HEK293 (cell line): ENCODE data around the gene PFDN5.
A peak's percentile ranks its signal among the peaks of the same experiment; 100 is the strongest.

Experiments
- CTCF ChIA-PET: fragments of 350-600 bp; formaldehyde crosslinking; extraction: SDS; loops from one replicate; lab custom pipeline; 2021; ENCODE audit warnings: antibody characterized with exemption; lab: Yijun Ruan, JAX
- POLR2A ChIA-PET: fragments of 300-600 bp; formaldehyde crosslinking; extraction: SDS; loops from one replicate; lab custom pipeline; 2020; ENCODE audit warnings: antibody characterized with exemption, inconsistent platforms; lab: Yijun Ruan, JAX
- H3K27ac ChIP-seq: fragments of 200-500 bp; sonication (Bioruptor generic); 2 replicates; pipeline ENCODE4 v1.5.1; 2014; ENCODE audit warnings: low read depth, low read length, control low read depth, inconsistent platforms; ENCODE audit errors: extremely low read depth
- H3K36me3 ChIP-seq, 2 experiments: fragments of 200-500 bp in 1 of 2; sonication (Bioruptor generic) in 1 of 2; 1 replicate in 1 of 2; 2 replicates in 1 of 2; pipeline ENCODE4 v1.5.1; 2014 to 2017; ENCODE audit warnings: inconsistent platforms in 2 of 2, low read length in 2 of 2; ENCODE audit not compliant: control insufficient read depth in 2 of 2, insufficient read depth in 1 of 2
- H3K4me1 ChIP-seq: fragments of 200-500 bp; sonication (Bioruptor generic); 2 replicates; pipeline ENCODE4 v1.5.1; 2014; ENCODE audit warnings: mild to moderate bottlenecking, low read length, inconsistent platforms; ENCODE audit not compliant: control insufficient read depth, insufficient read depth
- H3K4me3 ChIP-seq: 2 replicates; pipeline ENCODE4 v1.5.1; 2011; ENCODE audit warnings: low read depth, mild to moderate bottlenecking, control low read depth, low read length, moderate library complexity
- H3K9me3 ChIP-seq: fragments of 200-500 bp; sonication (Bioruptor generic); 2 replicates; pipeline ENCODE4 v1.5.1; 2014; ENCODE audit warnings: low read depth, low read length, inconsistent platforms; ENCODE audit not compliant: control insufficient read depth, insufficient read depth
- GFI1B ChIP-seq: fragments of 450-650 bp; formaldehyde crosslinking; IDR thresholded peaks from 2 replicates; pipeline ENCODE4 v1.5.1; 2016; ENCODE audit warnings: missing biosample characterization, missing genetic modification characterization
- HIC1 ChIP-seq: fragments of 450-650 bp; formaldehyde crosslinking; IDR thresholded peaks from 2 replicates; pipeline ENCODE4 v1.5.1; 2016; ENCODE audit warnings: missing biosample characterization, missing genetic modification characterization
- MYNN ChIP-seq: fragments of 450-650 bp; formaldehyde crosslinking; IDR thresholded peaks from 2 replicates; pipeline ENCODE4 v1.5.1; 2016; ENCODE audit warnings: missing biosample characterization, missing genetic modification characterization, borderline replicate concordance
- PRDM1 ChIP-seq: fragments of 450-650 bp; formaldehyde crosslinking; IDR thresholded peaks from 2 replicates; pipeline ENCODE4; 2016; ENCODE audit warnings: missing biosample characterization, missing genetic modification characterization
- SETDB1 ChIP-seq: IDR thresholded peaks from one replicate; pipeline ENCODE4 v1.6.1; 2017; ENCODE audit warnings: mild to moderate bottlenecking, low read length, moderate library complexity, mixed read lengths; ENCODE audit not compliant: insufficient read length
- SP2 ChIP-seq: fragments of 450-650 bp; formaldehyde crosslinking; IDR thresholded peaks from 2 replicates; pipeline ENCODE4 v1.5.1; 2016; ENCODE audit warnings: missing biosample characterization, missing genetic modification characterization
- SP7 ChIP-seq: fragments of 450-650 bp; formaldehyde crosslinking; IDR thresholded peaks from 2 replicates; pipeline ENCODE4 v1.5.1; 2016; ENCODE audit warnings: missing biosample characterization, missing genetic modification characterization
- ZBTB11 ChIP-seq: fragments of 450-650 bp; formaldehyde crosslinking; conservative IDR thresholded peaks from 2 replicates; pipeline ENCODE4 v1.5.1; 2016; ENCODE audit warnings: low read depth, missing biosample characterization, missing genetic modification characterization
- ZEB2 ChIP-seq: fragments of 450-650 bp; formaldehyde crosslinking; IDR thresholded peaks from 2 replicates; pipeline ENCODE4 v1.5.1; 2016; ENCODE audit warnings: missing biosample characterization, missing genetic modification characterization
- ZIC2 ChIP-seq: fragments of 450-650 bp; formaldehyde crosslinking; IDR thresholded peaks from 2 replicates; pipeline ENCODE4 v1.5.1; 2016; ENCODE audit warnings: missing biosample characterization, missing genetic modification characterization
- ZNF10 ChIP-seq: fragments of 450-650 bp; formaldehyde crosslinking; IDR thresholded peaks from 2 replicates; pipeline ENCODE4 v1.5.1; 2017; ENCODE audit warnings: missing biosample characterization, missing genetic modification characterization
- ZNF175 ChIP-seq: fragments of 450-650 bp; formaldehyde crosslinking; IDR thresholded peaks from 2 replicates; pipeline ENCODE4 v1.5.1; 2016; ENCODE audit warnings: missing biosample characterization, missing genetic modification characterization
- ZNF449 ChIP-seq: fragments of 450-650 bp; formaldehyde crosslinking; IDR thresholded peaks from 2 replicates; pipeline ENCODE4 v1.5.1; 2017; ENCODE audit warnings: missing biosample characterization, mild to moderate bottlenecking, missing genetic modification characterization, moderate library complexity
- ZNF544 ChIP-seq: fragments of 450-650 bp; formaldehyde crosslinking; IDR thresholded peaks from 2 replicates; pipeline ENCODE4 v1.5.0; 2017; ENCODE audit warnings: missing biosample characterization, missing genetic modification characterization
- ZNF558 ChIP-seq: fragments of 450-650 bp; formaldehyde crosslinking; IDR thresholded peaks from 2 replicates; pipeline ENCODE4 v1.5.1; 2016; ENCODE audit warnings: missing biosample characterization, missing genetic modification characterization
- ZNF623 ChIP-seq: fragments of 450-650 bp; formaldehyde crosslinking; IDR thresholded peaks from 2 replicates; pipeline ENCODE4 v1.5.1; 2016; ENCODE audit warnings: missing biosample characterization, missing genetic modification characterization
- ZNF626 ChIP-seq: fragments of 450-650 bp; sonication (Bioruptor Pico); formaldehyde crosslinking; IDR thresholded peaks from 2 replicates; pipeline ENCODE4 v1.5.1; 2018; ENCODE audit warnings: missing biosample characterization, missing genetic modification characterization, inconsistent platforms
- ZNF654 ChIP-seq: fragments of 450-650 bp; formaldehyde crosslinking; IDR thresholded peaks from 2 replicates; pipeline ENCODE4 v1.5.1; 2016; ENCODE audit warnings: low read depth, missing biosample characterization, missing genetic modification characterization
- ZNF664 ChIP-seq: fragments of 450-650 bp; formaldehyde crosslinking; IDR thresholded peaks from 2 replicates; pipeline ENCODE4 v1.5.1; 2016; ENCODE audit warnings: missing biosample characterization, missing genetic modification characterization
- ZNF707 ChIP-seq: fragments of 450-650 bp; formaldehyde crosslinking; IDR thresholded peaks from 2 replicates; pipeline ENCODE4 v1.5.1; 2016; ENCODE audit warnings: missing biosample characterization, missing genetic modification characterization
- ZNF785 ChIP-seq: fragments of 450-650 bp; formaldehyde crosslinking; IDR thresholded peaks from 2 replicates; pipeline ENCODE4 v1.5.1; 2016; ENCODE audit warnings: missing biosample characterization, missing genetic modification characterization

The PFDN5 gene

GRCh38 chr12:53333289-53333688, 37.9 kb downstream of the PFDN5 start:
- no peaks in the 10 kb centered on the region for H3K4me1 ChIP-seq
- ChIA-PET POLR2A (interaction anchor here (0.6 to 2.4 kb wide), 2 partner anchors 12 to 85 kb away, joined by 7 read pairs; partner anchors contain the start of gene AAAS), CTCF (interaction anchor here (0.6 to 12.7 kb wide), 3 partner anchors 10 to 175 kb away, joined by 3 to 156 read pairs (median 3); no protein-coding TSS in a partner anchor)
- H3K9me3 ChIP-seq, result no peaks in the 10 kb centered on the region
- TF ChIP-seq ZNF785 (tag by site-specific recombination) (no peak), PRDM1 (tag by site-specific recombination) (0 out of 2 replicates have a peak, but pooled peaks have one; percentile 6)
- no peak overlapping the region for H3K4me3 ChIP-seq
- no peaks in the 10 kb centered on the region for H3K36me3 ChIP-seq
- no peak overlapping the region for H3K27ac ChIP-seq

GRCh38 chr12:53333845-53334244, 38.5 kb downstream of the PFDN5 start:
- ChIA-PET CTCF (interaction anchor here (0.6 to 0.8 kb wide), 3 partner anchors 14 to 174 kb away, joined by 3 read pairs; no protein-coding TSS in a partner anchor), POLR2A (interaction anchor here (2.4 kb wide), 1 partner anchor 13 kb away, joined by 7 read pairs; the partner anchor contains the start of gene AAAS)
- no peaks in the 10 kb centered on the region for H3K36me3 ChIP-seq
- no peak for TF ChIP-seq ZNF449
- 0 out of 2 replicates have a peak, but pooled peaks have one; percentile 32 for TF ChIP-seq HIC1 (tag by site-specific recombination)
- TF ChIP-seq, all 188 proteins: peak for 1
- Histone ChIP-seq H3K27ac (no peak overlapping the region), H3K4me3 (no peak overlapping the region), H3K9me3 (no peaks in the 10 kb centered on the region), H3K4me1 (no peaks in the 10 kb centered on the region)

- TF ChIP-seq SP7 (no peak), SETDB1 (no peak), ZNF558 (tag by site-specific recombination) (no peak), ZBTB11 (tag by site-specific recombination) (no peak), ZNF664 (tag by site-specific recombination) (no peak), ZNF707 (tag by site-specific recombination) (no peak), ZIC2 (no peak), SP2 (tag by site-specific recombination) (no peak), GFI1B (no peak), ZNF654 (no peak), ZEB2 (tag by site-specific recombination) (no peak), MYNN (tag by site-specific recombination) (no peak), ZNF175 (tag by site-specific recombination) (no peak), ZNF623 (tag by site-specific recombination) (no peak), ZNF626 (tag by site-specific recombination) (no peak), ZNF544 (tag by site-specific recombination) (no peak), ZNF10 (tag by site-specific recombination) (no peak)
- Histone ChIP-seq H3K4me1 (no peaks in the 10 kb centered on the region), H3K4me3 (no peak overlapping the region), H3K9me3 (no peaks in the 10 kb centered on the region), H3K27ac (no peak overlapping the region), H3K36me3 (no peaks in the 10 kb centered on the region)
- ChIA-PET CTCF (interaction anchor here (0.6 to 1.9 kb wide), 4 partner anchors 8 to 160 kb away, joined by 3 to 6 read pairs (median 5); no protein-coding TSS in a partner anchor), POLR2A (interaction anchor here (0.6 to 1.7 kb wide), 6 partner anchors 10 to 195 kb away, joined by 3 to 8 read pairs (median 4); partner anchors contain the start of gene AAAS)
Measured at GRCh38 chr12:53334822-53335221, 39.5 kb downstream of the PFDN5 start.
